Stimulated activated CD4-positive, alpha-beta T cell treated with anti-CD3 and anti-CD28 coated beads, TNF-alpha, amount 100 ng/mL, for 4 hours (primary cell): ENCODE data around the gene HSD3B1.
"Not testable (repeated sequence)": the region's sequence is repeated elsewhere in the genome, so short reads cannot be mapped to it uniquely, and the experiment has no call there.

Source experiments
- DNase-seq, 3 experiments: peaks; one replicate each; pipeline ENCODE4 v3.0.0-alpha.2; 2020; ENCODE audit warnings: low read depth in 3 of 3

The HSD3B1 gene

GRCh38 chr1:119490925-119491324, 16.1 kb upstream of the HSD3B1 start:
- no peak for DNase-seq

- no peak for DNase-seq
Measured at GRCh38 chr1:119492763-119493162, 14.2 kb upstream of the HSD3B1 start.

GRCh38 chr1:119504831-119505230, 2.2 kb upstream of the HSD3B1 start:
- DNase-seq, result no peak

GRCh38 chr1:119510046-119510445, 3.0 kb downstream of the HSD3B1 start:
- no peak for DNase-seq

- DNase-seq, result no peak
Measured at GRCh38 chr1:119515221-119515620, 8.2 kb downstream of the HSD3B1 start.

- no peak for DNase-seq
Measured at GRCh38 chr1:119516247-119516646, 9.2 kb downstream of the HSD3B1 start.

GRCh38 chr1:119516680-119517079, 9.7 kb downstream of the HSD3B1 start:
- no peak for DNase-seq

- not testable (repeated sequence) for DNase-seq
Measured at GRCh38 chr1:119517667-119518066, 10.7 kb downstream of the HSD3B1 start.

GRCh38 chr1:119531606-119532323, 24.8 kb downstream of the HSD3B1 start:
- no peak for DNase-seq

- no peak for DNase-seq
Measured at GRCh38 chr1:119532324-119532910, 25.4 kb downstream of the HSD3B1 start.

- no peak for DNase-seq
Measured at GRCh38 chr1:119535381-119535780, 28.4 kb downstream of the HSD3B1 start.

- DNase-seq, result no peak
Measured at GRCh38 chr1:119537966-119538365, 31.0 kb downstream of the HSD3B1 start.

GRCh38 chr1:119539636-119540035, 32.6 kb downstream of the HSD3B1 start:
- DNase-seq, result no peak

GRCh38 chr1:119541389-119541788, 34.4 kb downstream of the HSD3B1 start:
- DNase-seq, result no peak

- no peak for DNase-seq
Measured at GRCh38 chr1:119542492-119542946, 35.5 kb downstream of the HSD3B1 start.

GRCh38 chr1:119544165-119544762, 37.3 kb downstream of the HSD3B1 start:
- no peak for DNase-seq

GRCh38 chr1:119546641-119547040, 39.6 kb downstream of the HSD3B1 start:
- DNase-seq, result no peak

GRCh38 chr1:119547306-119547705, 40.3 kb downstream of the HSD3B1 start:
- DNase-seq, result no peak

- no peak for DNase-seq
Measured at GRCh38 chr1:119547805-119548204, 40.8 kb downstream of the HSD3B1 start.

GRCh38 chr1:119549719-119550132, 42.7 kb downstream of the HSD3B1 start:
- no peak for DNase-seq

- DNase-seq, result no peak
Measured at GRCh38 chr1:119550381-119550780, 43.4 kb downstream of the HSD3B1 start.

- no peak for DNase-seq
Measured at GRCh38 chr1:119551218-119551617, 44.2 kb downstream of the HSD3B1 start.

- DNase-seq, result not testable (repeated sequence)
Measured at GRCh38 chr1:119552656-119553055, 45.6 kb downstream of the HSD3B1 start.
